ENCODE data around the gene PRDM16.

The PRDM16 gene

DNA sequence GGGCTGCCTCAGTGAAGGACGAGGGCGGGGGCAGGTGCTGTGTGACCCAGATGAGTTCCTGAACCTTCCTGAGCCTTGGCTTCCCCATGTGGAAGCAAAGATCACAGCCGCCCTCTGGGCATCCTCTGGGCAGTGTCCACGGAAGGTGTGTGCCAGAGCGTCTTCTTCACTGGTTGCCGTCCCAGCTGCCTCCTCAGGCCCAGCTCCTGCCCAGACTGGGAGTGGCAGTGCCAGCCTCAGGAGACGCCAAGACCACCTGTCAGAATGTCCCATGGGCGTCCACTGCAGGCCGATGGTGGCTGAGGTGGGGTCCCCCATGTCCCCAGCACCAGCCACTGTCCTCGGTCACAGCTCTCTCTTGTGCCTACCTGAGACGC is 395.6 kb downstream of the PRDM16 start:
- H3K4me3 ChIP-seq (ENCODE audit: low read length, poor library complexity, severe bottlenecking), result no peak overlapping the region
- H3K9ac ChIP-seq (ENCODE audit: low read depth, low read length, poor library complexity, severe bottlenecking), result no peak overlapping the region
- TF ChIP-seq, protein P1, sequence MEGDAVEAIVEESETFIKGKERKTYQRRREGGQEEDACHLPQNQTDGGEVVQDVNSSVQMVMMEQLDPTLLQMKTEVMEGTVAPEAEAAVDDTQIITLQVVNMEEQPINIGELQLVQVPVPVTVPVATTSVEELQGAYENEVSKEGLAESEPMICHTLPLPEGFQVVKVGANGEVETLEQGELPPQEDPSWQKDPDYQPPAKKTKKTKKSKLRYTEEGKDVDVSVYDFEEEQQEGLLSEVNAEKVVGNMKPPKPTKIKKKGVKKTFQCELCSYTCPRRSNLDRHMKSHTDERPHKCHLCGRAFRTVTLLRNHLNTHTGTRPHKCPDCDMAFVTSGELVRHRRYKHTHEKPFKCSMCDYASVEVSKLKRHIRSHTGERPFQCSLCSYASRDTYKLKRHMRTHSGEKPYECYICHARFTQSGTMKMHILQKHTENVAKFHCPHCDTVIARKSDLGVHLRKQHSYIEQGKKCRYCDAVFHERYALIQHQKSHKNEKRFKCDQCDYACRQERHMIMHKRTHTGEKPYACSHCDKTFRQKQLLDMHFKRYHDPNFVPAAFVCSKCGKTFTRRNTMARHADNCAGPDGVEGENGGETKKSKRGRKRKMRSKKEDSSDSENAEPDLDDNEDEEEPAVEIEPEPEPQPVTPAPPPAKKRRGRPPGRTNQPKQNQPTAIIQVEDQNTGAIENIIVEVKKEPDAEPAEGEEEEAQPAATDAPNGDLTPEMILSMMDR (conservative IDR thresholded peaks at IDR 0.05; ENCODE audit: low read length), result no peak
- TF ChIP-seq EZH2phosphoT487 (IDR thresholded peaks at IDR 0.05; ENCODE audit: borderline replicate concordance), result no peak
- H3K4me2 ChIP-seq (ENCODE audit: low read depth, low read length, poor library complexity, severe bottlenecking), result no peak overlapping the region
- H3K9me3 ChIP-seq (ENCODE audit: insufficient read depth, low read depth, low read length), result no peaks in the 10 kb centered on the region
- H3K9me2 ChIP-seq (replicated peaks; ENCODE audit: low read depth, low read length), result no peaks in the 10 kb centered on the region
- no peak overlapping the region for H2AFZ ChIP-seq (ENCODE audit: low read length)
- no peaks in the 10 kb centered on the region for H3K27me3 ChIP-seq (ENCODE audit: insufficient read depth, low read length, poor library complexity, severe bottlenecking)
- no peaks in the 10 kb centered on the region for H3K4me1 ChIP-seq (ENCODE audit: insufficient read depth, low read length, poor library complexity, severe bottlenecking)
- H4K20me1 ChIP-seq (ENCODE audit: insufficient read depth, low read length, poor library complexity, severe bottlenecking), result no peaks in the 10 kb centered on the region
- H3K36me3 ChIP-seq (ENCODE audit: insufficient read depth, low read length), result no peaks in the 10 kb centered on the region
- no peaks in the 10 kb centered on the region for H3K79me2 ChIP-seq (ENCODE audit: insufficient read depth, low read length)
- H3F3A ChIP-seq (ENCODE audit: low read depth), result no peaks in the 10 kb centered on the region

DNA sequence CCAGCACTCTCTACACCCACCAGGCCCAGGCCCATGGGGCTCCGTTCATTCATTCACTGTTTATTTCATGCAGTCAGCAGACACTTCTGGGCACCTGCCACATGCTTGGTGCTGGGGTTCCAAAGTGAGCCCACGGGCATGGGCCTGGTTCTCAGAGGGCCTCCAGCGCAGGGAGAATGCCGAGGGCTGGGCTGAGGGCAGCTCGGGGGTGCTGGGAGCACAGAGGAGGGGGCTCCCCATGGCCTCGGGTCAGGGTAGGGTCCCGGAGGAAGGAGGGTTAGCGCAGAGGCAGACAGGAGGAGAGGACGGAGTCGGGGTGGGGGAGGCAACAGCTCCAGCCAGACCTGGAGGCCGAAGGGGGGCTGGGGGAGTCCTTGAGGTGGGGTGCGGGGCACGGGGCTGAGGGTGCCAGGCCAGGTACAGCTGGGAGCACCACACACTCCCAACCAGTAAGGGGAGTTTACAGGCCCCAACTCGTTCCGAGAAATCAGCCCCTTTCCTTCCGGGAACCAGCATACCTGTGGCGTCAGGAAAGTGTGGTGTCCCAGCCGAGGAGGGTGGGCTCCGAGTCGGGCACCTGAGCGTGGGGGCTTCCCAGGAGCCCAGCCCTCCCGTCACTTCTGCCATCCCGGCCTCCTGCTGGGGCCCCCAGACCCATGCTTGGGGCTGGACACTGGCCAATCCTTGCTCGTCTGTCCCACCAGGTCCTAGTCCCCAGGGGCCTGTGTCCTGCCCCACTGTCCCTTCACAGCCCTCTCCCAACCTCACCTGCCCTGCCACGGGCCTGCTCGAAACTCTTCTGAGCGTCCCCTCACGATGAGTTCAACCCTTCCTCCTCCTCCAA is 396.3 kb downstream of the PRDM16 start:
- Histone ChIP-seq H3K27me3 (ENCODE audit: insufficient read depth, low read length, poor library complexity, severe bottlenecking) (no peaks in the 10 kb centered on the region), H2AFZ (ENCODE audit: low read length) (no peak overlapping the region), H3K9ac (ENCODE audit: low read depth, low read length, poor library complexity, severe bottlenecking) (no peak overlapping the region), H3K4me2 (ENCODE audit: low read depth, low read length, poor library complexity, severe bottlenecking) (no peak overlapping the region), H3K9me3 (ENCODE audit: insufficient read depth, low read depth, low read length) (no peaks in the 10 kb centered on the region), H4K20me1 (ENCODE audit: insufficient read depth, low read length, poor library complexity, severe bottlenecking) (no peaks in the 10 kb centered on the region), H3K4me3 (ENCODE audit: low read length, poor library complexity, severe bottlenecking) (no peak overlapping the region), H3K36me3 (ENCODE audit: insufficient read depth, low read length) (no peaks in the 10 kb centered on the region), H3K9me2 (replicated peaks; ENCODE audit: low read depth, low read length) (no peaks in the 10 kb centered on the region), H3K79me2 (ENCODE audit: insufficient read depth, low read length) (no peaks in the 10 kb centered on the region), H3F3A (ENCODE audit: low read depth) (no peaks in the 10 kb centered on the region), H3K4me1 (ENCODE audit: insufficient read depth, low read length, poor library complexity, severe bottlenecking) (no peaks in the 10 kb centered on the region)
- no peak for TF ChIP-seq EZH2phosphoT487 (IDR thresholded peaks at IDR 0.05; ENCODE audit: borderline replicate concordance)
- TF ChIP-seq, protein P1 (conservative IDR thresholded peaks at IDR 0.05; ENCODE audit: low read length), result no peak

DNA sequence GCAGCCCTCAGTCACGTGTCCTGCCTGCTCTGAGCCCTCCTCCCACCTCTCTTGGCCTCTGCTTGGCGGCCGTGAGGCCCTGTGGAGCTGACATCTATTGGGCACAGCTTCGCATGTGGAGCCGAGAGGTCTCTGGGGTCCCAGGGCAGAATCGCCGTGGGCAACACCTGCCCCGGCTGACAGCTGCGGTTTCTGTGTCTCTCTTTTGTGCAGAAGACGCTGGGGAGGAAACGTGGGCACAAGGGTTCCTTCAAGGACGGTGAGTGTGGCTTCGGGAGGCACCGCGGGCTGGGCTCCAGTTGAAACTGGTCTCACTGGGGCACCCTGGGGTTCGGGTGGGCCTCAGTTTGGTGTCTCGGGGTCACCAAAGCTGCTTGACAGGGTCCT is 396.9 kb downstream of the PRDM16 start:
- H4K20me1 ChIP-seq (ENCODE audit: insufficient read depth, low read length, poor library complexity, severe bottlenecking), result no peaks in the 10 kb centered on the region
- H3K79me2 ChIP-seq (ENCODE audit: insufficient read depth, low read length), result no peaks in the 10 kb centered on the region
- no peaks in the 10 kb centered on the region for H3K4me1 ChIP-seq (ENCODE audit: insufficient read depth, low read length, poor library complexity, severe bottlenecking)
- TF ChIP-seq, protein P1 (conservative IDR thresholded peaks at IDR 0.05; ENCODE audit: low read length), result no peak
- TF ChIP-seq EZH2phosphoT487 (IDR thresholded peaks at IDR 0.05; ENCODE audit: borderline replicate concordance), result no peak
- no peak overlapping the region for H3K9ac ChIP-seq (ENCODE audit: low read depth, low read length, poor library complexity, severe bottlenecking)
- no peaks in the 10 kb centered on the region for H3K36me3 ChIP-seq (ENCODE audit: insufficient read depth, low read length)
- H3F3A ChIP-seq (ENCODE audit: low read depth), result no peaks in the 10 kb centered on the region
- no peaks in the 10 kb centered on the region for H3K9me2 ChIP-seq (replicated peaks; ENCODE audit: low read depth, low read length)
- H3K27me3 ChIP-seq (ENCODE audit: insufficient read depth, low read length, poor library complexity, severe bottlenecking), result no peaks in the 10 kb centered on the region
- no peak overlapping the region for H2AFZ ChIP-seq (ENCODE audit: low read length)
- H3K9me3 ChIP-seq (ENCODE audit: insufficient read depth, low read depth, low read length), result no peaks in the 10 kb centered on the region
- no peak overlapping the region for H3K4me2 ChIP-seq (ENCODE audit: low read depth, low read length, poor library complexity, severe bottlenecking)
- no peak overlapping the region for H3K4me3 ChIP-seq (ENCODE audit: low read length, poor library complexity, severe bottlenecking)
